ENCODE results near the gene SMIM36. TPM values are rescaled to one million over a fixed set of nuclear protein-coding genes. Genes with fewer than 3 reads are reported as not detected.
A peak's percentile ranks its signal among the peaks of the same experiment; 100 is the strongest.

The SMIM36 gene
- total and polyA plus RNA-seq, 10 of the 15 experiments (the other 5 are each of a cell fraction or from before 2014, with no cell fraction given) = not detected

- ChIA-PET CTCF (interaction anchor here (0.6 to 1.4 kb wide), 5 partner anchors 10 to 279 kb away, joined by 3 to 5 read pairs (median 4); partner anchors contain the start of gene SMIM36), POLR2A (interaction anchor here (0.7 to 6.6 kb wide), 7 partner anchors 8 to 79 kb away, joined by 3 to 106 read pairs (median 5); partner anchors contain the start of gene MMD)
- intact Hi-C loops (cut with micrococcal nuclease; ENCODE audit: unreplicated experiment) = no loop called here
These were observed 77.4 kb downstream of the SMIM36 start for GRCh38 chr17:55433629-55434422.

More at GRCh38 chr17:55433629-55434422, 77.4 kb downstream of the SMIM36 start:
- no peaks in the 10 kb centered on the region for H3K27me3 ChIP-seq (replicated peaks in 1 of 2; ENCODE audit: control insufficient read depth in 2 of 2, insufficient read depth in 2 of 2, low read length in 1 of 2)
- no peak for FAIRE-seq
- SMC1A ChIA-PET (ENCODE audit: uncharacterized antibody, unreplicated experiment) = interaction anchor here (0.6 to 17.7 kb wide), 6 partner anchors 8 to 519 kb away, joined by 3 to 359 read pairs (median 3); partner anchors contain the start of genes MMD and SMIM36
- H3K4me2 ChIP-seq (ENCODE audit: control insufficient read depth, insufficient read depth) = no peak overlapping the region
- RAD21 ChIA-PET (ENCODE audit: unreplicated experiment) = interaction anchor here (0.6 to 6.4 kb wide), 8 partner anchors 9 to 82 kb away, joined by 3 to 99 read pairs (median 3); partner anchors contain the start of genes MMD and SMIM36
- H3K27ac ChIP-seq (ENCODE audit: control insufficient read depth, insufficient read depth) = peak overlapping the region; percentile 10; the same call in 1 of the 2 replicates
- peaks cover 22% of the 10 kb centered on the region for H3K4me1 ChIP-seq (ENCODE audit: control insufficient read depth, insufficient read depth, low read length)
- WGBS (ENCODE audit: insufficient coverage, insufficient replicate concordance, low lambda C conversion rate, missing lambda C conversion rate) = 90% methylated on average over 7 of the region's 7 CpGs
- no TSS peak for BruUV-seq (replicated peaks)
- TF ChIP-seq KLF5 (IDR thresholded peaks at IDR 0.05; ENCODE audit: partially characterized antibody) (no peak), BMI1 (IDR thresholded peaks at IDR 0.05; ENCODE audit: borderline replicate concordance) (no peak), NBN (IDR thresholded peaks at IDR 0.05) (no peak), EZH2 (IDR thresholded peaks at IDR 0.05; ENCODE audit: borderline replicate concordance, control insufficient read depth, low read depth, low read length) (no peak), EP300 (IDR thresholded peaks at IDR 0.05; ENCODE audit: borderline replicate concordance in 1 of 2, control insufficient read depth in 1 of 2, low read depth in 2 of 2, low read length in 2 of 2) (no peak), MXI1 (IDR thresholded peaks at IDR 0.05; ENCODE audit: low read depth, low read length) (no peak), RELA (IDR thresholded peaks at IDR 0.05; ENCODE audit: borderline replicate concordance, partially characterized antibody) (no peak), NFYA (IDR thresholded peaks at IDR 0.05; ENCODE audit: borderline replicate concordance, low read depth, low read length) (no peak), KAT2A (conservative IDR thresholded peaks at IDR 0.05; ENCODE audit: control insufficient read depth, low read depth, low read length) (no peak), FOXK2 (IDR thresholded peaks at IDR 0.05) (no peak), IKZF2 (IDR thresholded peaks at IDR 0.05) (no peak), STAT3 (IDR thresholded peaks at IDR 0.05; ENCODE audit: low read depth, low read length) (no peak), GATAD2B (conservative IDR thresholded peaks at IDR 0.05; ENCODE audit: low read depth) (no peak), NR2C1 (IDR thresholded peaks at IDR 0.05) (no peak)
- TF ChIP-seq, protein P1, sequence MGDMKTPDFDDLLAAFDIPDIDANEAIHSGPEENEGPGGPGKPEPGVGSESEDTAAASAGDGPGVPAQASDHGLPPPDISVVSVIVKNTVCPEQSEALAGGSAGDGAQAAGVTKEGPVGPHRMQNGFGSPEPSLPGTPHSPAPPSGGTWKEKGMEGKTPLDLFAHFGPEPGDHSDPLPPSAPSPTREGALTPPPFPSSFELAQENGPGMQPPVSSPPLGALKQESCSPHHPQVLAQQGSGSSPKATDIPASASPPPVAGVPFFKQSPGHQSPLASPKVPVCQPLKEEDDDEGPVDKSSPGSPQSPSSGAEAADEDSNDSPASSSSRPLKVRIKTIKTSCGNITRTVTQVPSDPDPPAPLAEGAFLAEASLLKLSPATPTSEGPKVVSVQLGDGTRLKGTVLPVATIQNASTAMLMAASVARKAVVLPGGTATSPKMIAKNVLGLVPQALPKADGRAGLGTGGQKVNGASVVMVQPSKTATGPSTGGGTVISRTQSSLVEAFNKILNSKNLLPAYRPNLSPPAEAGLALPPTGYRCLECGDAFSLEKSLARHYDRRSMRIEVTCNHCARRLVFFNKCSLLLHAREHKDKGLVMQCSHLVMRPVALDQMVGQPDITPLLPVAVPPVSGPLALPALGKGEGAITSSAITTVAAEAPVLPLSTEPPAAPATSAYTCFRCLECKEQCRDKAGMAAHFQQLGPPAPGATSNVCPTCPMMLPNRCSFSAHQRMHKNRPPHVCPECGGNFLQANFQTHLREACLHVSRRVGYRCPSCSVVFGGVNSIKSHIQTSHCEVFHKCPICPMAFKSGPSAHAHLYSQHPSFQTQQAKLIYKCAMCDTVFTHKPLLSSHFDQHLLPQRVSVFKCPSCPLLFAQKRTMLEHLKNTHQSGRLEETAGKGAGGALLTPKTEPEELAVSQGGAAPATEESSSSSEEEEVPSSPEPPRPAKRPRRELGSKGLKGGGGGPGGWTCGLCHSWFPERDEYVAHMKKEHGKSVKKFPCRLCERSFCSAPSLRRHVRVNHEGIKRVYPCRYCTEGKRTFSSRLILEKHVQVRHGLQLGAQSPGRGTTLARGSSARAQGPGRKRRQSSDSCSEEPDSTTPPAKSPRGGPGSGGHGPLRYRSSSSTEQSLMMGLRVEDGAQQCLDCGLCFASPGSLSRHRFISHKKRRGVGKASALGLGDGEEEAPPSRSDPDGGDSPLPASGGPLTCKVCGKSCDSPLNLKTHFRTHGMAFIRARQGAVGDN (IDR thresholded peaks at IDR 0.05) = no peak
- TF ChIP-seq, protein P2, sequence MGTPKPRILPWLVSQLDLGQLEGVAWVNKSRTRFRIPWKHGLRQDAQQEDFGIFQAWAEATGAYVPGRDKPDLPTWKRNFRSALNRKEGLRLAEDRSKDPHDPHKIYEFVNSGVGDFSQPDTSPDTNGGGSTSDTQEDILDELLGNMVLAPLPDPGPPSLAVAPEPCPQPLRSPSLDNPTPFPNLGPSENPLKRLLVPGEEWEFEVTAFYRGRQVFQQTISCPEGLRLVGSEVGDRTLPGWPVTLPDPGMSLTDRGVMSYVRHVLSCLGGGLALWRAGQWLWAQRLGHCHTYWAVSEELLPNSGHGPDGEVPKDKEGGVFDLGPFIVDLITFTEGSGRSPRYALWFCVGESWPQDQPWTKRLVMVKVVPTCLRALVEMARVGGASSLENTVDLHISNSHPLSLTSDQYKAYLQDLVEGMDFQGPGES (IDR thresholded peaks at IDR 0.05) = no peak
- no peaks in the 10 kb centered on the region for H3K36me3 ChIP-seq (ENCODE audit: control insufficient read depth in 2 of 2, insufficient read depth in 2 of 2, low read length in 1 of 2)
- no peak overlapping the region for H3K9ac ChIP-seq (ENCODE audit: control insufficient read depth, insufficient read depth, low read length)
- H4K20me1 ChIP-seq (ENCODE audit: control insufficient read depth, insufficient read depth) = no peaks in the 10 kb centered on the region
- no peak for ATAC-seq
- in situ Hi-C loops (cut with MboI) = no loop called here
- no peak overlapping the region for H3K4me3 ChIP-seq
- DNase-seq (ENCODE audit: low read depth, low spot score) = no peak
- H3K9me3 ChIP-seq (replicated peaks; ENCODE audit: control insufficient read depth, insufficient read depth, low read length) = no peaks in the 10 kb centered on the region
- no peaks in the 10 kb centered on the region for H3K79me2 ChIP-seq (ENCODE audit: control insufficient read depth, insufficient read depth, low read length)
- no peak overlapping the region for H2AFZ ChIP-seq (ENCODE audit: control insufficient read depth, low read depth, low read length)
